HEK293 (cell line): ENCODE measurements around the gene PHLPP2.

Source experiments
- CTCF ChIA-PET: fragments of 350-600 bp; formaldehyde crosslinking; extraction: SDS; loops from one replicate; lab custom pipeline; 2021; ENCODE audit warnings: antibody characterized with exemption; lab: Yijun Ruan, JAX
- POLR2A ChIA-PET: fragments of 300-600 bp; formaldehyde crosslinking; extraction: SDS; loops from one replicate; lab custom pipeline; 2020; ENCODE audit warnings: antibody characterized with exemption, inconsistent platforms; lab: Yijun Ruan, JAX
- H3K27ac ChIP-seq: fragments of 200-500 bp; sonication (Bioruptor generic); 2 replicates; pipeline ENCODE4 v1.5.1; 2014; ENCODE audit warnings: low read depth, low read length, control low read depth, inconsistent platforms; ENCODE audit errors: extremely low read depth
- H3K36me3 ChIP-seq, 2 experiments: fragments of 200-500 bp in 1 of 2; sonication (Bioruptor generic) in 1 of 2; 1 replicate in 1 of 2; 2 replicates in 1 of 2; pipeline ENCODE4 v1.5.1; 2014 to 2017; ENCODE audit warnings: inconsistent platforms in 2 of 2, low read length in 2 of 2; ENCODE audit not compliant: control insufficient read depth in 2 of 2, insufficient read depth in 1 of 2
- H3K4me1 ChIP-seq: fragments of 200-500 bp; sonication (Bioruptor generic); 2 replicates; pipeline ENCODE4 v1.5.1; 2014; ENCODE audit warnings: mild to moderate bottlenecking, low read length, inconsistent platforms; ENCODE audit not compliant: control insufficient read depth, insufficient read depth
- H3K4me3 ChIP-seq: 2 replicates; pipeline ENCODE4 v1.5.1; 2011; ENCODE audit warnings: low read depth, mild to moderate bottlenecking, control low read depth, low read length, moderate library complexity
- H3K9me3 ChIP-seq: fragments of 200-500 bp; sonication (Bioruptor generic); 2 replicates; pipeline ENCODE4 v1.5.1; 2014; ENCODE audit warnings: low read depth, low read length, inconsistent platforms; ENCODE audit not compliant: control insufficient read depth, insufficient read depth
- BCL11A ChIP-seq: fragments of 450-650 bp; formaldehyde crosslinking; IDR thresholded peaks from 2 replicates; pipeline ENCODE4 v1.5.1; 2016; ENCODE audit warnings: low read depth, missing biosample characterization, missing genetic modification characterization
- CTCF ChIP-seq: fragments of 450-650 bp; formaldehyde crosslinking; IDR thresholded peaks from 2 replicates; pipeline ENCODE4 v1.5.1; 2016; ENCODE audit warnings: missing biosample characterization, missing genetic modification characterization
- HIC1 ChIP-seq: fragments of 450-650 bp; formaldehyde crosslinking; IDR thresholded peaks from 2 replicates; pipeline ENCODE4 v1.5.1; 2016; ENCODE audit warnings: missing biosample characterization, missing genetic modification characterization
- KLF9 ChIP-seq: fragments of 450-650 bp; formaldehyde crosslinking; IDR thresholded peaks from 2 replicates; pipeline ENCODE4 v1.5.1; 2016; ENCODE audit warnings: missing biosample characterization, missing genetic modification characterization, low read depth
- SCRT1 ChIP-seq: fragments of 450-650 bp; formaldehyde crosslinking; IDR thresholded peaks from 2 replicates; pipeline ENCODE4 v1.5.1; 2016; ENCODE audit warnings: missing biosample characterization, missing genetic modification characterization, borderline replicate concordance
- SP3 ChIP-seq: fragments of 450-650 bp; formaldehyde crosslinking; IDR thresholded peaks from 2 replicates; pipeline ENCODE4 v1.5.1; 2016; ENCODE audit warnings: missing biosample characterization, missing genetic modification characterization
- ZIC2 ChIP-seq: fragments of 450-650 bp; formaldehyde crosslinking; IDR thresholded peaks from 2 replicates; pipeline ENCODE4 v1.5.1; 2016; ENCODE audit warnings: missing biosample characterization, missing genetic modification characterization
- ZNF10 ChIP-seq: fragments of 450-650 bp; formaldehyde crosslinking; IDR thresholded peaks from 2 replicates; pipeline ENCODE4 v1.5.1; 2017; ENCODE audit warnings: missing biosample characterization, missing genetic modification characterization
- ZNF112 ChIP-seq: fragments of 450-650 bp; formaldehyde crosslinking; IDR thresholded peaks from 2 replicates; pipeline ENCODE4 v1.5.0; 2017; ENCODE audit warnings: missing biosample characterization, missing genetic modification characterization
- ZNF132 ChIP-seq: fragments of 450-650 bp; formaldehyde crosslinking; IDR thresholded peaks from 2 replicates; pipeline ENCODE4 v1.5.1; 2017; ENCODE audit warnings: missing biosample characterization, missing genetic modification characterization, borderline replicate concordance
- ZNF184 ChIP-seq: fragments of 450-650 bp; IDR thresholded peaks from 2 replicates; pipeline ENCODE4 v1.5.1; 2018; ENCODE audit warnings: missing biosample characterization, mild to moderate bottlenecking, missing genetic modification characterization
- ZNF280D ChIP-seq: fragments of 450-650 bp; formaldehyde crosslinking; IDR thresholded peaks from 2 replicates; pipeline ENCODE4 v1.5.1; 2016; ENCODE audit warnings: missing biosample characterization, missing genetic modification characterization
- ZNF350 ChIP-seq: fragments of 450-650 bp; formaldehyde crosslinking; IDR thresholded peaks from 2 replicates; pipeline ENCODE4 v1.5.0; 2017; ENCODE audit warnings: missing biosample characterization, mild to moderate bottlenecking, missing genetic modification characterization
- ZNF548 ChIP-seq: fragments of 450-650 bp; formaldehyde crosslinking; IDR thresholded peaks from 2 replicates; pipeline ENCODE4 v1.5.1; 2016; ENCODE audit warnings: missing biosample characterization, missing genetic modification characterization
- ZNF549 ChIP-seq: fragments of 450-650 bp; IDR thresholded peaks from 2 replicates; pipeline ENCODE4 v1.5.1; 2018; ENCODE audit warnings: missing biosample characterization, missing genetic modification characterization, mild to moderate bottlenecking, inconsistent platforms, moderate library complexity
- ZNF560 ChIP-seq: fragments of 450-650 bp; formaldehyde crosslinking; IDR thresholded peaks from 2 replicates; pipeline ENCODE4 v1.5.1; 2017; ENCODE audit warnings: missing biosample characterization, missing genetic modification characterization, borderline replicate concordance
- ZNF610 ChIP-seq: fragments of 450-650 bp; formaldehyde crosslinking; IDR thresholded peaks from 2 replicates; pipeline ENCODE4 v1.5.1; 2016; ENCODE audit warnings: missing biosample characterization, missing genetic modification characterization, borderline replicate concordance
- ZNF785 ChIP-seq: fragments of 450-650 bp; formaldehyde crosslinking; IDR thresholded peaks from 2 replicates; pipeline ENCODE4 v1.5.1; 2016; ENCODE audit warnings: missing biosample characterization, missing genetic modification characterization
- ZNF843 ChIP-seq: fragments of 450-650 bp; formaldehyde crosslinking; IDR thresholded peaks from 2 replicates; pipeline ENCODE4 v1.5.1; 2016; ENCODE audit warnings: missing biosample characterization, missing genetic modification characterization
- ZSCAN30 ChIP-seq: fragments of 450-650 bp; IDR thresholded peaks from 2 replicates; pipeline ENCODE4 v1.5.1; 2018; ENCODE audit warnings: missing biosample characterization, mild to moderate bottlenecking, missing genetic modification characterization, moderate library complexity
- TF ChIP-seq, protein P1 (sequence below): fragments of 450-650 bp; formaldehyde crosslinking; IDR thresholded peaks from 2 replicates; pipeline ENCODE4 v1.5.1; 2016; ENCODE audit warnings: missing biosample characterization, missing genetic modification characterization
- TF ChIP-seq, protein P2 (sequence below): fragments of 450-650 bp; formaldehyde crosslinking; IDR thresholded peaks from 2 replicates; pipeline ENCODE4 v1.5.0; 2017; ENCODE audit warnings: missing biosample characterization, missing genetic modification characterization, borderline replicate concordance

The PHLPP2 gene

DNA sequence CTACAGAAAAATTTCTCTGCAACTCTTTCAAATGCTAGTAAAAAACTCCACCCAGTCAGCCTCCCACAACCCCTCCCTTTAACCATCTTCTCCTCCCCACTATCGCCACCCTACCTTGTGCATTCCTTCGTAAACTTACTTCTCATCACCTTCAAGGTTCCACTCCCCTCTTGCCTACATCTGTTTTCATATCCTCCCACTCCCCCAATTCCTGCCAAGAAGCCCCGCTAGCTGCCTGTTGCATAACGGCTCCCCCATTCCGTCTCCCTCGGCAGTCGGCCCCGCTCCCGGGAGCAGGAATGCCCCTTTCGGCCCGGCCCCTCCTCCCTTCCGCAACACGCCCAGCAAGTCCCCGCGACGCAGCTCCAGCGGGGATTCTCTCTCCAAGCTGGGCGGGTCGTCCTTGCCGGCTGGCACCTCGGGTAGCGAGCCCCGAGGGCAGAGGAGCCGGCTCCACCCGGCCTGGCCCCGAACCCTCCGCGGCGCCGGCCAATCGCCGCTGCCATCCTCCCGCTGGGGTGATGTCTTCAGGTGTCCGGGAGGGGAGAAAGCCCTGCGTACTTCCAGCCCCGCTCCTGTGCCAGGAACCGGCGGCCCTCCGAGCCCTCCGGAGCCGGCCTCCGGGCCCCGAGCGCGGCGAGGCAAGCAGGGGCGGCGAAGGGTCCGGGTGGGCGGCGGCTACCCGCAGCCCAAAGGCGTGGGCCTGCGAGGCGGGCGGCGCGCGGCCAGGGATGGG, 1.5 kb downstream of the PHLPP2 start (continued):
- TF ChIP-seq HIC1: peak; percentile 81
- TF ChIP-seq ZSCAN30 (tag by site-specific recombination): 0 out of 2 replicates have a peak, but pooled peaks have one; percentile 17
- no peak for TF ChIP-seq ZNF112
- TF ChIP-seq ZNF280D (tag by site-specific recombination): no peak
- TF ChIP-seq ZNF785 (tag by site-specific recombination): no peak
- peak; percentile 37; the same call in 1 of the 2 replicates for TF ChIP-seq CTCF (tag by site-specific recombination)
- peak; percentile 96 for TF ChIP-seq SCRT1
- no peak for TF ChIP-seq BCL11A
- peak; percentile 89 for TF ChIP-seq SP3 (tag by site-specific recombination)
- TF ChIP-seq ZNF132: no peak
- no peak for TF ChIP-seq ZNF350
- TF ChIP-seq ZNF548 (tag by site-specific recombination): no peak
- no peak for TF ChIP-seq ZNF184 (tag by site-specific recombination)
- TF ChIP-seq, protein P1, sequence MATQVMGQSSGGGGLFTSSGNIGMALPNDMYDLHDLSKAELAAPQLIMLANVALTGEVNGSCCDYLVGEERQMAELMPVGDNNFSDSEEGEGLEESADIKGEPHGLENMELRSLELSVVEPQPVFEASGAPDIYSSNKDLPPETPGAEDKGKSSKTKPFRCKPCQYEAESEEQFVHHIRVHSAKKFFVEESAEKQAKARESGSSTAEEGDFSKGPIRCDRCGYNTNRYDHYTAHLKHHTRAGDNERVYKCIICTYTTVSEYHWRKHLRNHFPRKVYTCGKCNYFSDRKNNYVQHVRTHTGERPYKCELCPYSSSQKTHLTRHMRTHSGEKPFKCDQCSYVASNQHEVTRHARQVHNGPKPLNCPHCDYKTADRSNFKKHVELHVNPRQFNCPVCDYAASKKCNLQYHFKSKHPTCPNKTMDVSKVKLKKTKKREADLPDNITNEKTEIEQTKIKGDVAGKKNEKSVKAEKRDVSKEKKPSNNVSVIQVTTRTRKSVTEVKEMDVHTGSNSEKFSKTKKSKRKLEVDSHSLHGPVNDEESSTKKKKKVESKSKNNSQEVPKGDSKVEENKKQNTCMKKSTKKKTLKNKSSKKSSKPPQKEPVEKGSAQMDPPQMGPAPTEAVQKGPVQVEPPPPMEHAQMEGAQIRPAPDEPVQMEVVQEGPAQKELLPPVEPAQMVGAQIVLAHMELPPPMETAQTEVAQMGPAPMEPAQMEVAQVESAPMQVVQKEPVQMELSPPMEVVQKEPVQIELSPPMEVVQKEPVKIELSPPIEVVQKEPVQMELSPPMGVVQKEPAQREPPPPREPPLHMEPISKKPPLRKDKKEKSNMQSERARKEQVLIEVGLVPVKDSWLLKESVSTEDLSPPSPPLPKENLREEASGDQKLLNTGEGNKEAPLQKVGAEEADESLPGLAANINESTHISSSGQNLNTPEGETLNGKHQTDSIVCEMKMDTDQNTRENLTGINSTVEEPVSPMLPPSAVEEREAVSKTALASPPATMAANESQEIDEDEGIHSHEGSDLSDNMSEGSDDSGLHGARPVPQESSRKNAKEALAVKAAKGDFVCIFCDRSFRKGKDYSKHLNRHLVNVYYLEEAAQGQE (tag by site-specific recombination): no peak; the same call in 1 of the 2 replicates

DNA sequence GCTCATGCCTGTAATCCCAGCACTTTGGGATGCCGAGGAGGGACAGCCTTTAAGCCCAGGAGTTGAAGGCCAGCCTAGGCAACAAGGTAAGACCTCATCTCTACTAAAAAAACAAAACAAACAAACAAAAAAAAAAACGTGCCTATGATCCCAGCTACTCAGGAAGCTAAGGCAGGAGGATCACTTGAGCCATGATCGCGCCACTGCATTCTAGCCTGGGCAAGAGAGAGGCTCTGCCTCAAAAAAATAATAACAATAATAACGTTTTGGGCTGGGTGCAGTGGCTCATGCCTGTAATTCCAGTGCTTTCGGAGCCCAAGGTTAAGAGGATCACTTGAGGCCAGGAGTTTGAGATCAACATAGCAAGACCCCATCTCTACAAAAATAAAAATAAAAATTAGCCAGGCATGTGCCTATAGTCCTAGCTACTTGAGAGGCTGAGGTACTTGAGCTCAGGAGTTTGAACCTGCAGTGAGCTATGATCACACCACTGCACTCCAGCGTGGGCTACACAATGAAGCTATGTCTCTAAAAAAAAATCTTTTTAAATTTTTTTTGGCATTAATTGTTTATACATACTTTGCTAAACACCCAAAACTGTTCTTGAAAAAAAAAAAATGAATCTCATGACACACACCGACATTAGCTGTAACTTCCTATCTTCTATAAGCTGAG, 3.3 kb downstream of the PHLPP2 start:
- Histone ChIP-seq H3K27ac (no peak overlapping the region), H3K36me3 (peaks cover 0 to 4% of the 10 kb centered on the region in 2 experiments), H3K9me3 (no peaks in the 10 kb centered on the region), H3K4me3 (no peak overlapping the region), H3K4me1 (0 out of 2 replicates have a peak, but pooled peaks cover 2% of the 10 kb centered on the region)
- POLR2A ChIA-PET: no interaction called here
- no peak for TF ChIP-seq ZNF112
- TF ChIP-seq ZNF843: no peak
- no peak for TF ChIP-seq ZNF560 (tag by site-specific recombination)
- no peak for TF ChIP-seq KLF9 (tag by site-specific recombination)
- no peak for TF ChIP-seq ZNF10 (tag by site-specific recombination)
- TF ChIP-seq ZIC2 (tag by site-specific recombination): no peak
- TF ChIP-seq, protein P2, sequence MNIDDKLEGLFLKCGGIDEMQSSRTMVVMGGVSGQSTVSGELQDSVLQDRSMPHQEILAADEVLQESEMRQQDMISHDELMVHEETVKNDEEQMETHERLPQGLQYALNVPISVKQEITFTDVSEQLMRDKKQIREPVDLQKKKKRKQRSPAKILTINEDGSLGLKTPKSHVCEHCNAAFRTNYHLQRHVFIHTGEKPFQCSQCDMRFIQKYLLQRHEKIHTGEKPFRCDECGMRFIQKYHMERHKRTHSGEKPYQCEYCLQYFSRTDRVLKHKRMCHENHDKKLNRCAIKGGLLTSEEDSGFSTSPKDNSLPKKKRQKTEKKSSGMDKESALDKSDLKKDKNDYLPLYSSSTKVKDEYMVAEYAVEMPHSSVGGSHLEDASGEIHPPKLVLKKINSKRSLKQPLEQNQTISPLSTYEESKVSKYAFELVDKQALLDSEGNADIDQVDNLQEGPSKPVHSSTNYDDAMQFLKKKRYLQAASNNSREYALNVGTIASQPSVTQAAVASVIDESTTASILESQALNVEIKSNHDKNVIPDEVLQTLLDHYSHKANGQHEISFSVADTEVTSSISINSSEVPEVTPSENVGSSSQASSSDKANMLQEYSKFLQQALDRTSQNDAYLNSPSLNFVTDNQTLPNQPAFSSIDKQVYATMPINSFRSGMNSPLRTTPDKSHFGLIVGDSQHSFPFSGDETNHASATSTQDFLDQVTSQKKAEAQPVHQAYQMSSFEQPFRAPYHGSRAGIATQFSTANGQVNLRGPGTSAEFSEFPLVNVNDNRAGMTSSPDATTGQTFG (tag by site-specific recombination): no peak
- TF ChIP-seq ZNF610 (tag by site-specific recombination): no peak
- TF ChIP-seq ZNF549 (tag by site-specific recombination): no peak
- no peak for TF ChIP-seq SCRT1
- CTCF ChIA-PET: no interaction called here
